Endodermal cell (in vitro differentiated cells): ENCODE data around the gene WDFY3. TPM values are rescaled to one million over a fixed set of nuclear protein-coding genes. Genes with fewer than 3 reads are reported as not detected.

Experiments
- DNase-seq: peaks from one replicate; pipeline ENCODE4 v3.0.0-alpha.2; 2017
- H3K27ac ChIP-seq: 2 replicates; pipeline ENCODE4 v1.5.1; 2013; ENCODE audit warnings: mild to moderate bottlenecking, low read depth, low read length, moderate library complexity
- H3K27me3 ChIP-seq: 2 replicates; pipeline ENCODE4 v1.6.1; 2013; ENCODE audit warnings: mild to moderate bottlenecking, low read length, moderate library complexity; ENCODE audit not compliant: insufficient read depth, control insufficient read depth, poor library complexity, severe bottlenecking
- H3K36me3 ChIP-seq: 2 replicates; pipeline ENCODE4 v1.7.0; 2013; ENCODE audit warnings: mild to moderate bottlenecking, low read length, moderate library complexity; ENCODE audit not compliant: control insufficient read depth, insufficient read depth
- H3K4me1 ChIP-seq: one replicate; pipeline ENCODE4 v1.7.0; 2013; ENCODE audit warnings: low read length; ENCODE audit not compliant: control insufficient read depth, insufficient read depth
- H3K4me3 ChIP-seq: 2 replicates; pipeline ENCODE4 v1.5.1; 2013; ENCODE audit warnings: mild to moderate bottlenecking, low read length, moderate library complexity
- H3K9ac ChIP-seq: 2 replicates; pipeline ENCODE4 v1.6.1; 2013; ENCODE audit warnings: mild to moderate bottlenecking, low read length, moderate library complexity; ENCODE audit not compliant: poor library complexity, severe bottlenecking; ENCODE audit errors: extremely low read depth
- H3K9me3 ChIP-seq: 2 replicates; pipeline ENCODE4 v1.6.1; 2013; ENCODE audit warnings: mild to moderate bottlenecking, low read length, moderate library complexity; ENCODE audit not compliant: control insufficient read depth
- H3K27ac Mint-ChIP-seq: 2 replicates; pipeline ENCODE4 v1.8.0; 2020; ENCODE audit warnings: mixed read lengths
- H3K27me3 Mint-ChIP-seq: 2 replicates; pipeline ENCODE4 v1.8.0; 2021; ENCODE audit warnings: mild to moderate bottlenecking, mixed read lengths; ENCODE audit not compliant: insufficient read depth
- H3K36me3 Mint-ChIP-seq: 2 replicates; pipeline ENCODE4 v1.8.0; 2020; ENCODE audit warnings: low read depth, mixed read lengths
- H3K4me1 Mint-ChIP-seq: 2 replicates; pipeline ENCODE4 v1.8.0; 2020; ENCODE audit warnings: mixed read lengths
- H3K4me3 Mint-ChIP-seq: 2 replicates; pipeline ENCODE4 v1.8.0; 2020; ENCODE audit warnings: mild to moderate bottlenecking, moderate library complexity, mixed read lengths
- H3K9me3 Mint-ChIP-seq: 2 replicates; pipeline ENCODE4 v1.8.0; 2020; ENCODE audit warnings: mild to moderate bottlenecking, mixed read lengths
- WGBS, 2 experiments: methylation state at CpG; one replicate each; pipeline versions ENCODE4 v1.1.5 to v1.1.7; 2013; ENCODE audit warnings: missing lambda C conversion rate in 2 of 2, mixed read lengths in 1 of 2; ENCODE audit not compliant: insufficient coverage in 1 of 2, insufficient read length in 1 of 2; 5-methylcytosine and 5-hydroxymethylcytosine counted together
- total RNA-seq, 2 donors: library from RNA; stranded (reverse); fragmentation: NEBNext Ultra II Directional in 1 of 2; extraction: Animal tissue kit (Norgen Biotek cat#: 25700) in 1 of 2; gene quantifications; 2 replicates in 1 of 2; 3 replicates in 1 of 2; pipeline ENCODE4 v1.2.1, GENCODE V29; 2021
- TF ChIP-seq, protein P1 (sequence below): fragments of 200-600 bp; sonication (generic); conservative IDR thresholded peaks from 2 replicates; pipeline ENCODE4 v1.5.0; 2021; ENCODE audit warnings: antibody characterized with exemption, mild to moderate bottlenecking

WDFY3 gene
- total RNA-seq, 2 donors from 2014 or later: 91.1 to 103 TPM

DNA sequence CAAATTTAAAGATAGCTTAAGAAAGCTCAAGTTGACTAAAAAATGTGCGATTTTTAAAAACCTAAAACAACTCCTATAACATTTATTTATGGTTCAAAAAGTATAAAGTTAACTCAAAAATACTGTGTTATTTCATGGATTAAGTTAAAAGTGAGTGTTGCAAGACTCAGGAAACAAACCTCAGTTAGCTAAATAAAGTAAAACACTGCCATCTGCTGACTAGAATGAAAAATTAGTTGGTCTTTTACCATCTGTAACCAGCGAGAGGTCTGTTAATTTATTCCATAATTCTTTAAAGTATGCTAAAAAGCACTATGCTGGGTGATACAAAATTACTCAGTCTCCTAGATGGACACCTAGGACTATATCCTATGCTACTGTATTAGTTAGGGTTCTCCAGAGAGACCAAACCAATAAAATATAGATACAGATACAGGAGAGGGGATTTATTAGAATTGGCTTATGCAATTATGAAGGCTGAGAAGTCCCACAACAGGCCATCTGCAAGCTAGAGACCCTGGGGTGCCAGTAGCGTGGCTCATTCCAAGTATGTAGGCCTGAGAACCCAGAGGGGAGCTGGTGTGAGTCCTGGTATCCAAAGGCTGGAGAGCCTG lies 4.9 kb upstream of the WDFY3 start:
- no peak overlapping the region for H3K4me3 Mint-ChIP-seq
- DNase-seq: no peak
- H3K27me3 ChIP-seq: no peaks in the 10 kb centered on the region
- no peaks in the 10 kb centered on the region for H3K9me3 Mint-ChIP-seq
- H3K36me3 Mint-ChIP-seq: peaks cover 3% of the 10 kb centered on the region
- no peaks in the 10 kb centered on the region for H3K9me3 ChIP-seq
- TF ChIP-seq, protein P1, sequence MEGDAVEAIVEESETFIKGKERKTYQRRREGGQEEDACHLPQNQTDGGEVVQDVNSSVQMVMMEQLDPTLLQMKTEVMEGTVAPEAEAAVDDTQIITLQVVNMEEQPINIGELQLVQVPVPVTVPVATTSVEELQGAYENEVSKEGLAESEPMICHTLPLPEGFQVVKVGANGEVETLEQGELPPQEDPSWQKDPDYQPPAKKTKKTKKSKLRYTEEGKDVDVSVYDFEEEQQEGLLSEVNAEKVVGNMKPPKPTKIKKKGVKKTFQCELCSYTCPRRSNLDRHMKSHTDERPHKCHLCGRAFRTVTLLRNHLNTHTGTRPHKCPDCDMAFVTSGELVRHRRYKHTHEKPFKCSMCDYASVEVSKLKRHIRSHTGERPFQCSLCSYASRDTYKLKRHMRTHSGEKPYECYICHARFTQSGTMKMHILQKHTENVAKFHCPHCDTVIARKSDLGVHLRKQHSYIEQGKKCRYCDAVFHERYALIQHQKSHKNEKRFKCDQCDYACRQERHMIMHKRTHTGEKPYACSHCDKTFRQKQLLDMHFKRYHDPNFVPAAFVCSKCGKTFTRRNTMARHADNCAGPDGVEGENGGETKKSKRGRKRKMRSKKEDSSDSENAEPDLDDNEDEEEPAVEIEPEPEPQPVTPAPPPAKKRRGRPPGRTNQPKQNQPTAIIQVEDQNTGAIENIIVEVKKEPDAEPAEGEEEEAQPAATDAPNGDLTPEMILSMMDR: peak; percentile 80
- H3K36me3 ChIP-seq: no peaks in the 10 kb centered on the region
- no peak overlapping the region for H3K4me3 ChIP-seq
- H3K4me1 ChIP-seq: no peaks in the 10 kb centered on the region
- no peak overlapping the region for H3K27ac ChIP-seq
- peaks cover 10% of the 10 kb centered on the region for H3K4me1 Mint-ChIP-seq
- H3K27ac Mint-ChIP-seq: no peak overlapping the region
- 25 to 41% methylated on average over 1 to 2 of the region's 3 CpGs for WGBS, 2 experiments
- no peaks in the 10 kb centered on the region for H3K27me3 Mint-ChIP-seq
- no peak overlapping the region for H3K9ac ChIP-seq

DNA sequence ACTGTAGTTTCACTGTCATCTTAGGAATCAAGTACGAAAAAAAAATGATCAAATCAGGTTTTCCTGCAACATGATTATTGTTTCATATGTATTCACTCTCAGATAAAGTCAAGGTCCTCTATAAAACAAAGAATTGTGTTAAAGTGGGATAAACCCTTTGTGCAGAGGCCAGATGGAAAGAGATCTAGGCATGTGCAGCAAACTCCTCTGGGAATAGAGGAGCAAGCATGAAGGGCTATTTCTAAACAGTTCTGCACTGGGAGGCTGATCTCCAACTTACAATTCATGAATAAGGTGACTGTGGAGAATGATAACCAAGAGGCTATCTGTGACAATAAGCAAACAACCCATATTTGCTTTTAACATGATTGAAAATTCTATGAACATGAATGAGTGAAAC lies 2.4 kb upstream of the WDFY3 start:
- TF ChIP-seq, protein P1: no peak
- Histone ChIP-seq H3K27ac (no peak overlapping the region), H3K4me3 (no peak overlapping the region), H3K9me3 (no peaks in the 10 kb centered on the region), H3K9ac (no peak overlapping the region), H3K4me1 (no peaks in the 10 kb centered on the region), H3K27me3 (no peaks in the 10 kb centered on the region), H3K36me3 (peaks cover 3% of the 10 kb centered on the region)
- Mint-ChIP-seq H3K36me3 (peaks cover 1% of the 10 kb centered on the region), H3K4me1 (peaks cover 18% of the 10 kb centered on the region), H3K27me3 (no peaks in the 10 kb centered on the region), H3K9me3 (no peaks in the 10 kb centered on the region), H3K27ac (no peak overlapping the region), H3K4me3 (no peak overlapping the region)
- WGBS, 2 experiments: 85 to 100% methylated on average over 1 of the region's 1 CpG
- DNase-seq: no peak

DNA sequence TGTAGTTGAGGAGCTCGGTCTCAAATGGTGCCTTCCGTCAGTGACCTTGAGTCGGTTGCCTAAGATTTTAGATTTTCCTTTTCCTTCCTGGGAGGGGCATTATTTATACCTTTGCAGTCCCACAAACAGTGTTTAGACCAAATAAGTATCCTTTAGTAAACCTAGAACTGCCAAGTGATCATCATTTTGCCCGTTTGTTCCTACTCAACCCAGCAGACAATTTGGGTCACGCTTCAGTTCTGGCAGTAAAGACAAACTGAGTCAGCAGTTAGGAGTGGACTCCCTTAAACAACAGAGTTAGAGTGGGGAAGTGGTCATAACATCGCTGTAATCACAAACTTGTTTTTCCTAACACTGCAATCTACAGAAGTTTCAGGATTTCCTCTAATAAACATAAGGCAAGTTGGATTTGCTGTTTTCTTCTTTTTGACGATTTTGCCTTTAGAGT lies 777 bp upstream of the WDFY3 start:
- H3K36me3 Mint-ChIP-seq: peaks cover 10% of the 10 kb centered on the region
- no peaks in the 10 kb centered on the region for H3K27me3 Mint-ChIP-seq
- peak overlapping the region; percentile 99 for H3K4me3 Mint-ChIP-seq
- H3K27ac ChIP-seq: peak overlapping the region; percentile 91
- peaks cover 18% of the 10 kb centered on the region for H3K4me1 Mint-ChIP-seq
- TF ChIP-seq, protein P1: no peak
- no peaks in the 10 kb centered on the region for H3K4me1 ChIP-seq
- peak overlapping the region; percentile 46 for H3K27ac Mint-ChIP-seq
- no peak for DNase-seq
- H3K36me3 ChIP-seq: peaks cover 13% of the 10 kb centered on the region
- H3K9me3 ChIP-seq: no peaks in the 10 kb centered on the region
- H3K27me3 ChIP-seq: no peaks in the 10 kb centered on the region
- 12 to 19% methylated on average over 4 to 7 of the region's 7 CpGs for WGBS, 2 experiments
- no peaks in the 10 kb centered on the region for H3K9me3 Mint-ChIP-seq
- peak overlapping the region; percentile 81 for H3K9ac ChIP-seq
- H3K4me3 ChIP-seq: peak overlapping the region; percentile 96
